Measurements from ENCODE around the gene DHDDS. TPM values are rescaled to one million over a fixed set of nuclear protein-coding genes. Genes with fewer than 3 reads are reported as not detected.
A peak's percentile ranks its signal among the peaks of the same experiment; 100 is the strongest.

The DHDDS gene
- total and polyA plus RNA-seq, 2 of the 13 experiments (the other 11 are each of a cell fraction or from before 2014, with no cell fraction given): 18.9 to 28.3 TPM

GRCh38 chr1:26472901-26473845 is 41.1 kb downstream of the DHDDS start (continued):
- TF ChIP-seq ZBTB26 (CRISPR knock-in tag; IDR thresholded peaks at IDR 0.05; ENCODE audit: borderline replicate concordance): no peak
- no peak for TF ChIP-seq FOXO4 (CRISPR knock-in tag; conservative IDR thresholded peaks at IDR 0.05)
- no peak for TF ChIP-seq ZNF773 (CRISPR knock-in tag; IDR thresholded peaks at IDR 0.05; ENCODE audit: borderline replicate concordance)
- TF ChIP-seq TBX2 (CRISPR knock-in tag; IDR thresholded peaks at IDR 0.05; ENCODE audit: borderline replicate concordance): peak; percentile 58; the same call in 1 of the 2 replicates
- no peak for TF ChIP-seq ZNF34 (CRISPR knock-in tag; IDR thresholded peaks at IDR 0.05; ENCODE audit: borderline replicate concordance)
- TF ChIP-seq CSRNP1 (CRISPR knock-in tag; IDR thresholded peaks at IDR 0.05): peak; percentile 81
- TF ChIP-seq TARDBP (CRISPR knock-in tag; IDR thresholded peaks at IDR 0.05): peak; percentile 58; the same call in 1 of the 2 replicates
- TF ChIP-seq HOXA3 (CRISPR knock-in tag; IDR thresholded peaks at IDR 0.05): peak; percentile 38; the same call in 1 of the 2 replicates
- no peak for TF ChIP-seq ZFP82 (CRISPR knock-in tag; IDR thresholded peaks at IDR 0.05; ENCODE audit: borderline replicate concordance)
- TF ChIP-seq BHLHE40 (IDR thresholded peaks at IDR 0.05; ENCODE audit: low read length): peak; percentile 91
- TF ChIP-seq ZNF644 (CRISPR knock-in tag; IDR thresholded peaks at IDR 0.05; ENCODE audit: low read depth): no peak
- TF ChIP-seq ZBTB33 (CRISPR knock-in tag; IDR thresholded peaks at IDR 0.05): no peak
- peak; percentile 41; the same call in 1 of the 2 replicates for TF ChIP-seq DMAP1 (CRISPR knock-in tag; IDR thresholded peaks at IDR 0.05)
- no peak for TF ChIP-seq ZNF615 (CRISPR knock-in tag; IDR thresholded peaks at IDR 0.05; ENCODE audit: borderline replicate concordance)
- TF ChIP-seq ZNF414 (CRISPR knock-in tag; IDR thresholded peaks at IDR 0.05): peak; percentile 35; the same call in 1 of the 2 replicates
- TF ChIP-seq SNAPC5 (CRISPR knock-in tag; IDR thresholded peaks at IDR 0.05; ENCODE audit: borderline replicate concordance): peak; percentile 68; the same call in 1 of the 2 replicates
- TF ChIP-seq CREBL2 (CRISPR knock-in tag; IDR thresholded peaks at IDR 0.05; ENCODE audit: borderline replicate concordance): no peak
- 0 out of 2 replicates have a peak, but pooled peaks have one; percentile 49 for TF ChIP-seq ZBTB20 (CRISPR knock-in tag; IDR thresholded peaks at IDR 0.05; ENCODE audit: borderline replicate concordance, low read depth)
- no peak for TF ChIP-seq SETDB1 (CRISPR knock-in tag; IDR thresholded peaks at IDR 0.05; ENCODE audit: borderline replicate concordance)
- peak; percentile 95 for TF ChIP-seq RBM22 (optimal IDR thresholded peaks at IDR 0.05; ENCODE audit: low read length)
